ENCODE measurements around the gene HTR1D.

DNA sequence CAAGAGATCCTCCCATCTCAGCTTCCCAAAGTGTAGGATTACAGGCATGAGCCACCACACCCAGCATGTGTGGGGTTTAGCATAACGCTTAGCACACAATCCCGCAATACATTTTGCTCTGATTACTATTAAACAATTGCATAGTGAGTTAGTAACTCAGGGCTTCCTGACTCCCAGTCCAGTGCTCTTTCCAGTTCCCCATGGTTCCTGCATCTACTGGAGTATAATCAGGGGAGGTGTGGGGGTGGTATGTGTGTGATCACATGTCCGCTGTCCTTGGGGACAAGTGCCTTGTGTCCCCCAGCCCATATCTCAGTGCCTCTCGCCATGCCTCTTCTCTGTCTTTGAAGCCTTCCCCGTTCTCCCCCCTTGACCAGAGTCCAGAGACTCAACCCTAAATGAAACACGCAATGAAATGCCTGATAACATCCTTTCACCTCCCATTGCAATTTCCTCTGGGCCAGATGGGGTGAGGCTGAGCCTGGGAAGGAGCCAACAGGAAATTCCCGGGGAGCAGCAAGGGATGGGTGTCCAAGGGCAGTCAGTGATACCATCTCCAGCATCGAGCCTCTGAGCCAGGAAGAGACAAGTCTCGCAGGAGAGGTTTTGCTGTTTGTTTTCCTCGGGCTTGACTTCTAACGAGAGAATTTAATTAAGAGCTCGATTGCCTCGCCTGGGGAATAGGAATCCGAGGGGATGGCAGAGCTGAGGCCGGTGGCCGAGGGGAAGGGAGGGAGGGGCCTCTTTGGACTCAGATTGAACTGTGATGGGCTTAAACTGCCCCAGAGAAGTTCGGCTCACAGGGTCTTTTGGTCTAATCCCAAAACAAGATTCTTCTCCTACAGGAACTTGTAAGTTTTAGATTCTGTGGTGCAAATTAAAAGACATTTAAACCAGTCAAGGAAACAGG, 7.7 kb upstream of the HTR1D start:
- TF ChIP-seq, protein P1, sequence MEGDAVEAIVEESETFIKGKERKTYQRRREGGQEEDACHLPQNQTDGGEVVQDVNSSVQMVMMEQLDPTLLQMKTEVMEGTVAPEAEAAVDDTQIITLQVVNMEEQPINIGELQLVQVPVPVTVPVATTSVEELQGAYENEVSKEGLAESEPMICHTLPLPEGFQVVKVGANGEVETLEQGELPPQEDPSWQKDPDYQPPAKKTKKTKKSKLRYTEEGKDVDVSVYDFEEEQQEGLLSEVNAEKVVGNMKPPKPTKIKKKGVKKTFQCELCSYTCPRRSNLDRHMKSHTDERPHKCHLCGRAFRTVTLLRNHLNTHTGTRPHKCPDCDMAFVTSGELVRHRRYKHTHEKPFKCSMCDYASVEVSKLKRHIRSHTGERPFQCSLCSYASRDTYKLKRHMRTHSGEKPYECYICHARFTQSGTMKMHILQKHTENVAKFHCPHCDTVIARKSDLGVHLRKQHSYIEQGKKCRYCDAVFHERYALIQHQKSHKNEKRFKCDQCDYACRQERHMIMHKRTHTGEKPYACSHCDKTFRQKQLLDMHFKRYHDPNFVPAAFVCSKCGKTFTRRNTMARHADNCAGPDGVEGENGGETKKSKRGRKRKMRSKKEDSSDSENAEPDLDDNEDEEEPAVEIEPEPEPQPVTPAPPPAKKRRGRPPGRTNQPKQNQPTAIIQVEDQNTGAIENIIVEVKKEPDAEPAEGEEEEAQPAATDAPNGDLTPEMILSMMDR (IDR thresholded peaks at IDR 0.05), result no peak
- no peak for TF ChIP-seq POLR2A (IDR thresholded peaks at IDR 0.05)

Data from testis (tissue), 2 donors.